NOMO-1 treated with DMSO at 0.1 percent for 48 hours (cell line): ENCODE results near the gene PNKD.

Experiments used
- DNase-seq: peaks from one replicate; lab custom pipeline; 2025; ENCODE audit not compliant: unreplicated experiment; lab: John Stamatoyannopoulos, UW

The PNKD gene, protein sequence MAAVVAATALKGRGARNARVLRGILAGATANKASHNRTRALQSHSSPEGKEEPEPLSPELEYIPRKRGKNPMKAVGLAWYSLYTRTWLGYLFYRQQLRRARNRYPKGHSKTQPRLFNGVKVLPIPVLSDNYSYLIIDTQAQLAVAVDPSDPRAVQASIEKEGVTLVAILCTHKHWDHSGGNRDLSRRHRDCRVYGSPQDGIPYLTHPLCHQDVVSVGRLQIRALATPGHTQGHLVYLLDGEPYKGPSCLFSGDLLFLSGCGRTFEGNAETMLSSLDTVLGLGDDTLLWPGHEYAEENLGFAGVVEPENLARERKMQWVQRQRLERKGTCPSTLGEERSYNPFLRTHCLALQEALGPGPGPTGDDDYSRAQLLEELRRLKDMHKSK

DNA sequence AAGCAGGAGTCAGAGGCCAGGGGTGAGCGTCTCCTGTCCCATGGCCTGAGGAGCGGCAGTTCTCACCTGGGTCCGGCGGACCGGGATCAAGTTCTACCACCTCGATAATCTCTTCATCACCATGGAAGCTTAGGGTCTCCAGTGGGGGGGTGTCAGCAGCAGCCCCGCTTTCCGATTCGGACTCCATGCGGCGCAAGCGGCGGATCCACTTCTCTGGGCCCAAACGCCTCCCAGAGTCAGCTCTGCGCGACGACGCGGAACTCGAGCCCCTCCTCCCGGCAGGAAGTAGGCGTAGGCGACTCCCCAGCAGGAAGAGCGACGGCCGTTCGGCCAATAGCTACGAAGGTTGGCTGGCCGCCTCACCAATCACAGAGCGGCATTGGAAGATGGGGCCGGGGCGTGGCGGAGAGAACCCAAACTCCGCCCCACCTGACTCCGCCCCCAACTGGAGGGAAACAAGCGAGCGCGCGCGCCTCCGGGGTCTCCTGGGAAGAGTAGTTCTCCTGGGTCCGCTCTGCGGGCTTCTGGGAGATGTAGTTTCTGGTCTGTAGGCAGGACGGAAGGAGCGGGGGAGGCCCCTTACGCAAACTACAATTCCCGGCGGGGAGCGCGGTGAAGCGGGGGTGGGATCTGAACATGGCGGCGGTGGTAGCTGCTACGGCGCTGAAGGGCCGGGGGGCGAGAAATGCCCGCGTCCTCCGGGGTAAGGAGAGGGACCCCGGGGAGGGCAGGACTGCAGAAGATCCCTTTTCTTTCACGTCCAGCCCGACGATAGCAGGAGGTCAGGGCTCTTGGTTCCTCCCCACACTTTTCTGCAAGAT is at the start of gene PNKD, which contains the start of gene AAMP:
TSS of gene PNKD (plus strand) at position 620 of the 821 bp plus-strand sequence. CDS start at position 637, 17 bp downstream.
TSS of gene AAMP (minus strand) at position 238 of the 821 bp plus-strand sequence. CDS start at position 187, 51 bp downstream.
- peak; percentile 100 for DNase-seq

DNA sequence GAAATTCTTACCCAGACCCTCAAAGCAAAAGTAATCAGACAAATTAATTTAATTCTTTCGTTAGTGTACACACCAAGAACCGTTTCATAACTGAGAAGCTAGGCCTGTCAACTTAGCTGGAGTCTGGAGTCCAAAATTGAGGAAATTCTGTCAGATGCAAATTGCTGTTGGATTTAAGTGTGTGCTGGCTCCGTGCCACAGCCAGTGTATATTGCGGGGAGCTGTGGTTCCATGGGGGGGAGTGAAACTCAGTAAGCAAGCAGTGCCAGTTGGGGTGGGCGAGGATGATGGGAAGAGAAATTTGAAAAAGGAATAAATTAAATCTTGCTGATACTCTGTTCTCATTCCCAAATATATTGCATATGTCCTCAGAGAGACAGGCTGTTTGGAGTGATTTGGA is 49.3 kb upstream of the PNKD start:
- DNase-seq = no peak

DNA sequence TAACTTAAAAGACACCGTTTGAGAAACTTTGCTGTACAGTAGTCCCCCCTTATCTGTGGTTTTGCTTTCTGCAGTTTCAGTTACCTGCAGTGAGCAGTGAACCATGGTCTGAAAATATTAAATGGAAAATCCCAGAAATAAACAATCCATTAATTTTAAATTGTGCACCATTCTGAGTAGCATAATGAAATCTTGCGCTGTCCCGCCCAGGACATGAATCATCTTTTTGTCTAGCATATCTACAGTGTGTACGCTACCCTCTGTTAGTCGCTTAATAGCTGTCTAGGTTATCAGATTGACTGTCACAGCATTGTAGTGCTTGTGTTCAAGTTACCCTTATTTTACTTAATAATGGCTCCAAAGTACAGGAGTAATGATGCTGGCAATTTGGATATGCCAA is 47.3 kb upstream of the PNKD start:
- no peak for DNase-seq

DNA sequence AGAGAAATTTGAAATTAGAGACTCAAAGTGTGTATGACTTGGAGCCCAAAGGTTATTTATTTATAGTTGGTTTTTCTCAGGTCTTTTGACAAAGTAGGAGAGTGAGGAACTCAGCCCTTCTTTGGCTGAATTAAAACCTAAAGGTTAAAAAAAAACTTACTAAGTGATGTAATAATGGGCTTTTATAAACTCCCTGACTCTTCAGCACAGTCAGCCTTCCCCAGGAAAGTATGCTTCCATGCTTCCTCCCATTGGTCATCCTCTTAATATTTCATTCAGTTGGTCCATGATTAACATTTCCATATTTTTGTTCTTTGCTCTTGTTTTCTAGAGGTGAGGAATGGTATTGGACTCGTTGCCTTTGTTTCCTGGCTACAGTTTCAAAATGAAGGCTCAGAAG is 46.1 kb upstream of the PNKD start:
- DNase-seq = no peak

DNA sequence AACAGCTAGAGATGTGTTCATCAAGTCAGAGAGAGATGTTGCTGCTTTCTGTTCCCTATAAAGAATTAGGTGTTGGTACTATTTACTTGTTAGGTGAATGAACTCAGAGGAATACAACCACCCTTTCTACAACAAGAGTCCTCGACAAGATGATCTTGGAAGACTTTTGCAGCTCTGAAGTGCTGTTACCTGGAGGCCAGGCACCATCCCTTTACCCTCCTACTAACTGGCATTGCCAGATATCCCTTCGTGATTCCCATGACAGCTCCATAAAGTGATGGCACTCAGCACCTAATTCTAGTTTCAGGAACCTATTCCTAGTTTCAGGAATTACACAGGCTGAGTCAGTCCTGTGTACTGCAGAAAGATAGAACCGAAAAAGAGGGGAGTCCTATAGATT is 43.4 kb upstream of the PNKD start:
- DNase-seq = no peak

DNA sequence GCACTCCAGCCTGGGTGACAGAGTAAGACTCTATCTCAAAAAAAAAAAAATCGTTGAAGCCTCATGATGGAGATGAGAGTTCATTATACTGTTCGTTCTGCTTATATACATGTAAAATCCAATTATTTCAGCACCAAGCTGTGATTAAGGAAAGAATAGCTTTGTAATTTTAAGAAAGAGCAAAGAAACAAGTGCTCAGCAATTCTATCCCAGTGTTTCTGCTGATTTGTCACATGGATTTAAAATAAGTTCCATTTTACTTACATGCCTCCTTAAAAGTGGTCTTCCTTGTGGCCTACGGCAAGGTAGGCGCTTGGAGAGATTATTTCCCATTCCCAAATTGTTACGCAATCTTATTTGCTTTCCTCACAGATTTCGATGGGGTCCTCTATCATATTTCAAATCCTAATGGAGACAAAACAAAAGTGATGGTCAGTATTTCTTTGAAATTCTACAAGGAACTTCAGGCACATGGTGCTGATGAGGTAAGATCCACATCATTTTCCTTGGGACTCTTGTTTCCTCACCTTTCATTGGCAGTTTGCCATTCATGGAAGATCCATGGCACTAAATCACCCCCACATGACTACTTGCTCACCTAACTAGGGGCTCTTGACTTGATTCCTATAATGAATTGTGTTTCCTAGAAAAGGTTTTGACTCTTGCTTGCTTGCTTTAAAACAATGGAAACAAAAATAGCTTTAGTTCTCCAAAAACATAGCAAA is 41.8 kb upstream of the PNKD start:
- DNase-seq = no peak

DNA sequence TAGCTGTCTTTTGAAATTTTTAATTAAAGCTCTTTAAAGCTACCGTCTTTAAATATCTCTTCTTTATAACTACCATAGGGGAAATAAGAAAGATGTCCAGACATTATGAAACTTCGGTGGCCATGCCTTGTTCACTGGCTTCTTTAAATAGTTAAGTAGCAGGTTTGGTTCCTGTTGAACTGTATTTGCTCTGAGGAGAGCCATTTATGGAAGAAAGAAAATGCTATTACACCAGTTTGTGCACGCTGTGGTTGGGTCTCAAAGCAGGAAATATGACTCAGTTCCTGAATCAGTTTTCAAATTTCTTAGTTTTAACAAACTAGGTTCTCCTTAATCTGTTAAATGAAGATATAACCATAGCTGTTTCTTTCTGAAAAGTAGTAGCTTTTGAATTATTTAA is 41.1 kb upstream of the PNKD start:
- peak; percentile 97 for DNase-seq

DNA sequence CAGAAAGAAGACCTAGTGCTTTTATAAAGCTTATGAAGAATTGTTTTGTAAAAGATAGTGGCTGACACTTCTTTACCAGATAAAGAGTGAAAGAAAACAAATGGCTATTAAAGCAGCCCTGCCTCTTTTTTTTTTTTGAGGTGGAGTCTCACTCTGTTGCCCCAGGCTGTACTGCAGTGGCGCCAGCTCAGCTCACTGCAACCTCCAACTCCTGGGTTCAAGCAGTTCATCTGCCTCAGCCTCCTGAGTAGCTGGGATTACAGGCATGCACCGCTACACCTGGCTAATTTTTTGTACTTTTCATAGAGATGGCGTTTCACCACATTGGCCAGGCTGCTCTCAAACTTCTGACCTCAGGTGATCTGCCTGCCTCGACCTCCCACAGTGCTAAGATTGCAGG is 40.5 kb upstream of the PNKD start:
- peak; percentile 23 for DNase-seq

DNA sequence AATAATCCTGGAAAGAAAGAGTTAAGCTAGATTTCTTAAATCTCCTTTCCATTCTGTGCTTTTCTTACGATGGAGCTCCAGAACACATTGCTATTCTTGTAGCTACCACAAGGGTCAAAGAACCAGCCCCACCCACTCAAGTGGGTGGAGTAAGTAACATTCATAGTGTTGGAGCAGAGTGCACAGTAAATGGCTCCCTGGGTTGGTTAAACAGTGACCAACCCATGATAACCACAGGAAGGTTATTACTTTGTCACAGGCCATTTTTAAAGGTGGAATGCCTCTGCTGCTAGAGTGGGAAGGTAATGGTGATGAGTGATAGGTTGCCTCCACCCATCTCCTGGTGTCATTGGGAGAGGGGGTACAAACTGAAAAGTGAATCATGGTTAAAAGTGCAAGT is 39.4 kb upstream of the PNKD start:
- DNase-seq = peak; percentile 26

DNA sequence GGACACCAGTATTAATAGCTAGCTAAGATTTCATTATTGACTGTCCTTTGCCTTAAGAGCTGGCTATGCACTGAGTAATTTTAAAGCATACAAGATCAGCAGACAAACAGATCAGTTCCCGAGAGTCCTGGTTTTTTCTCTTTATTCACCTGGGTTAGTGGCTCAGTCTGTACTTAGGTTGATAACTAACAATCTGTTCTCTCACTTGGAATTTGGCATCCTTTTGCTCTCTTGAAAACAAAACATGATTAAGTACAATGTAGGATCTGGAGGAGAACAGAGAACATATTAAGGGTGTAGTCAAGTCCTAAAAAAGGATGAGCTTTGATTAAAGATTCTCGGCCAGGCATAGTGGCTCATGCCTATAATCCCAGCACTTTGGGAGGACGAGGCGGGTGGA is 36.8 kb upstream of the PNKD start:
- no peak for DNase-seq

DNA sequence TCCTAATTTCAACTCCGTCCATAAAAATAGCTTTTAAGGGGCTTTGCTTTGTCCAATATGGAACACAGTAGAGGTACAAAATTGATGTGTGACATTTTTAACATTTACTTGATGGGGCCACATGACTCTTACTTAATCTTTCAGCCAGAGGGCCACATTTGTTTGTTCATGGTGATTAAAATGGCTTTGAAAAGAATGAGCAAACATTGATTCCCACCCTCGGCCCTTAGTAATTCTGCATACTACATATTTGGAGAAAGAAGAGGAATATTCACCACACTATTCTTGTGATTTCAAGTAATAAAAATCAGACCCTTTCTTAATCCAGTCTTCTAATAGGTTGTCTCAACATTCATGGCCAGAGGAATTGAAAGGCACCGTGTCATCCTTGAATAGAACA is 35.8 kb upstream of the PNKD start:
- no peak for DNase-seq

DNA sequence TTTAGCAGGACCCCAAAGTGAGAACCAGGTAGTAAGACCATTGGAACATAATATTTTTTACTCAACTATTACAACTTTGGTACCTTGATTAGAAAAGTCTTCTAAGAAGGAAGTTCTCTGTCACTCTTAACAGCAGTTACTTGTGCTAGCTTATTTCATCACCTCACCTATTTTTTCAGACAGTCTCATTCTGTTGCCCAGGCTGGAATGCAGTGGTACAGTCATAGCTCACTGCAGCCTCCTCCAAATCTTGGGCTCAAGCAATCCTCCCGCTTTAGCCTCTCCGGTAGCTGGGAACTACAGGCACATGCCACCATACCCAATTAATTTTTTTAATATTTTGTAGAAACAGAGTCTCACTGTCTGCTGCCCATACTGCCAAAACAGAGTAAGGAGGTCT is 35.3 kb upstream of the PNKD start:
- DNase-seq = no peak

DNA sequence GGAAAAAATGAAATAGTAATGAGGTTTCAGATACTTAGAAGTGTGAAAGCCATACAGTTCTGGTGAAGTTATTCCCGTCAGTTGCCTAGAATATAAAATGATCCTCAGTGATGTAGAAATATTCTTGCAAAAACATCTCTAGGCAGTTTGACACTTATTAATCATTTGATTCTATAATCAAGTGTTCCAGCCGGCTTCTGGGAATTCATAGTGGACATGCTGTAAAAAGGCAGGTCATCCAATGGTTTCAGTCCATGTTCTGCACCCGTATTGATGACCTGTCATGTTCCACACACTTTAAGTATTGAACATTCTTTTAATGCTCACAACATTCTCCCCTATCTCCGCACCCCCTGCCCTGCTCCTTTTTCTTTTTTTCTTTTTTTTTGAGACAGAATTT is 33.5 kb upstream of the PNKD start:
- no peak for DNase-seq

DNA sequence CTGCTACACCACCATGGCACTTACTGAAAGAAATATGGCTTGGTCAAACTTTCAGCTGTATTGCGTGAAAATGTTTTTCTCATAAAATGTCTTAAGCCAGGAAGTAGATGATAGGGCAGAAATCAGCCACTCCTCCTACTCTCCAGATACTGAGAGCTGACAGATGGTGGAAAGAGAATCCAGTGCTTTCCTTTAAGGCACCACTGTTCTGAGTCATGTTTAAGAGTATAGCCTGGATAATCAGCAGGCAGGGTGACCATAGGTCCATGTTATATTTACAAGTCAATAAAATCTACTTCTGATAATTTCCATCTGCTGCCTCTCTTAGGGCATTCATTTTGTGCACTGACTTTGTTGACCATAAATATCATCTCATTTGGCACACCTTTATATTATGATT is 31.4 kb upstream of the PNKD start:
- no peak for DNase-seq

DNA sequence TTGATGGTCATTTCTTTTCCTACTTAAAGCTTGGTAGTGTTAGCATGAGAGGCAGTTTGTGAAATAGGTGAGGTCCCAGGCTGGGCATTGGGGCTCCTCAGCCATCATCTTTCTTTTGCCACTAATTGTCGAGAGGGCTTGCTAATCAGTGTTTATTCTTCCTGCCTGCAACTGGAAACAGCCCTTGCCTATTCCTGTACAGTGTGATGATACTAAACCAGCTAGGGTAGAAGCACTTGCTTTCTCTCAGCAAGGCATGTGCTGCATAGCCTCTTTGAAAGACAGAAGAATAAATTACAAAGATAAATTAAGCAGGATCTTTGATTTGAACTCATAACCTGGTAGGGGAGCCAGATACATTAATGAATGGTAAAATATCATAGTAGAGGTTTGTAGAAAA is 26.1 kb upstream of the PNKD start:
- no peak for DNase-seq

DNA sequence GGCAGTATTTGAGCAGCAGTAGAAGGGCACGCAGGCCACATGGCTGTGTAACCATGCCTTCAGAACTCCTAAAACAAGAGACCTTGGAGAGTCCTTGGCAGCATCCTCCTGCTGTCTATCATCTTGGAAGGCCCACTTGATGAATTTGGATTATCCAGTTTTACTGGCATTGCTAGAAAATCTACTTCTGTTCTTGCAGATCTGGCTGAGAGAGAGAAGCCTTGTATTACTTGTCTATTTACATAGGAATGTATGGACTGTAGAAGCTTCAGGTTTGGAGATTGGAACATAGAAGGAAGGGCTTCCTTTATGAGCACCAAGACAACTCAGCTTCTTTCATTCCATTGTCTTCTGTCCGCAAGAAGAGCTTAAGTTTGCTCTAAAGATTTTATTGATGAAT is 25.7 kb upstream of the PNKD start:
- DNase-seq = no peak

DNA sequence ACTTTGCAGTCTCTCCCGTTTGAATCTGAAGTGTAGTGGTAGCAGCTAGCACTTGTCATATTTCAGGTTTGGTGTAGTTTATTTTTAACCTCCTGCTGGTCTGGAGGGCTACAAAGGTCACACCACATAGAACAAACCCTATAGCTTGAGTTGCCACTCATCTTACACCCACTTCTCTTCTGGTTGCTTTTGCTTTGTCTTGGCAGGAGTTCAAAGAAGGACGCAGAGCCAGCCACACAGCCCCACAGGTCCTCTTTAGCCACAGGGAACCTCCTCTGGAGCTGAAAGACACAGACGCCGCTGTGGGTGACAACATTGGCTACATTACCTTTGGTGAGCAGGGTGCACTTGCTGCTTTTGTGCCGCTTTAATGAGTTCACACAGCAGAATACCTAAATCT is 25.1 kb upstream of the PNKD start:
- no peak for DNase-seq

DNA sequence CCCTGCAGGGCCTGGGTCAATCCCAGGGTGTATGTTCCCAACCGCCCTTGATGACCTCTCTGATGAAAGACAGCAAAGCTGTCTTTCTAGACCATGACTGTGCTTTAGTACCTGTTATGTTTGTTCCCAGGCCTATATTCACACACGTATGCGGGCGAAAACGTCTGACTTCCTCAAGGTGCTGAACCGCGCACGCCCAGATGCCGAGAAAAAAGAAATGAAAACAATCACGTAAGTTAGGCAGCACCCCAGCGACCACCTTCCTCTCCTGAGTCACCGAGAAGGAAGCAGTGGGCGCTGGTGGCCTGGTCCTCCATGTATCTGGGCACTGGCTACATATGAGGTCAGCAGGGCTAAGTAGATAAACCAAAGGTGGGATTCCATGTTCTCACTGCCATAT is 20.6 kb upstream of the PNKD start:
- no peak for DNase-seq

DNA sequence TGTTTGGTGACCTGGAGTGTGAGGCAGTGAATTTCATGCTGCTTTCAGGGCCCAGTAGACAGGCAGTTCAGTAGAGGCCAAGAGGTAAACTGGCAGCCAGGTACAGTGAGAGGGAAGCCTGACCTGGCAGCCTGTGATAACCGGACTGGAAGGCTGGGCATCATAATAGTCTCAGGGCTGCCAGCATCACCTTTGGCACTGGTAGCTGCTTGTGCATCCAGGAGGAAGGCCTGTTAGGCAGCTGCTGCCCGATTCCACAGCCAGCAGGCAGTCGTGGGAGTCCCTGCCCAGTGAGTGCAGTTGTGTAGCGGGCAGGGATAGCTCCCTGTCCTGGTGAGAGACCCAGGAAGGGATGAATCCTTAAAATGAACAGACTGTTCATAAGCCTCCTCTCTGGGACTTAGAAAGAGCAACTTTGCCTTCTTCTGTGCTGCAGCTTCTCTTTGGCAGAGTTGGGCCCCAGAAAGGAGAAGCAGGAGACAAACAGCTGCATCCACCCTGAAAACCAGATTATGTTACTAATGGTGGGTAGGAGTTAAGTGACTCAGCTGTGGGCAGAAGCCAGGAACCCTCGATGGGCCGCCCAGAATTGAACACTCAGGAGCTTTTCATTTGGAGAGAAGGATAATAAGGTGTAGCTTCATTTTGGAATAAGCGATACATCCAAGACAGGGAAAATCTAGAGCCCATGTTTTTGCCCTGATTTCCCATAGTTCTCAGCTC is 17.6 kb upstream of the PNKD start:
- peak; percentile 56 for DNase-seq

DNA sequence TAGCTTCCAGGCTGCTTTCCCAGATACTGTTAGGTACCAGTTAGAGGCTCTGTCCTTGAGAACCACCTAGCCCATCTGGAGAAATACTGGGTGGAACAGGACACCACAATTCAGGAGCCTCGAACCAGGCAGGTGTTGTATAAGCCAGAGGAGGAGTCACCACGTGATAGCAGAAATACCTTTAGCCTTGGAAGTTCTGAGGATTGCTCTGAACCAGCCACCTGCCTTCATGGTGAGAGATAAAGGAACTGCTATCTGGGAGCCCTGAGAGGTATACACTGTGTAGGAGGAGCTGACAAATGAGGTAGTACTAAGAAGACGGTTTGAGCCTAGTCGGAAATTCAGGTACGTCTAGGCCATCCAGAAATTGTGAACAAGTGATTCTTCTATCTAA is 17.1 kb upstream of the PNKD start:
- no peak for DNase-seq

DNA sequence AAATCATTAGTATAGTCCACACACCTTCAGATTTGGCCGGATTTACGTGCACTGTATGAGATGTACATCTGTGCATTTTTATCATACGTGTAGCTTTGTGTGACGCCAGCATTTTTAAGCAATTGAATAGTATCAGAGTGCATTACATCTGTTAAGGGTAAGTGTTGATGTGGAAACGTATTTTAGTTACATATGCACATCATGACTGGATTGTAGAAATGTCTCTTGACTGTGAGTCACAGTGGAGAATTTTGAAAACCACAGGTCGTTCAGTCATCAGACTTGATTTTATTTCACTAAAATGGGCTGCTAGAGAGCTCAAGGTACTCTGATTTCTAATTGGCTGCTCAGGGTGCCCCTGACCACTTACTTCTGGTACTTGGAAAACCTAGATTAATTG is 14.9 kb upstream of the PNKD start:
- DNase-seq = no peak
